Caco-2 (cell line): ENCODE results near the gene ENO1. TPM values are rescaled to one million over a fixed set of nuclear protein-coding genes. Genes with fewer than 3 reads are reported as not detected.

Experiments used
- BruUV-seq: library from RNA; stranded (reverse); fragments of 400-500 nt; replicated peaks from 2 replicates; lab custom pipeline; 2021; lab: Mats Ljungman, UMichigan
- CTCF ChIA-PET: fragments of 300-600 bp; sonication (Branson Sonifier 250); formaldehyde crosslinking; loops from one replicate; lab custom pipeline; 2022; ENCODE audit warnings: antibody characterized with exemption; lab: Charles Lee
- POLR2A ChIA-PET: fragments of 300-600 bp; sonication (Branson Sonifier 250); formaldehyde crosslinking; loops from one replicate; lab custom pipeline; 2022; ENCODE audit warnings: antibody characterized with exemption; lab: Charles Lee
- DNase-seq, 2 experiments: peaks; one replicate each; pipeline versions ENCODE4 v3.0.0 to v3.0.0-alpha.2; 2020 to 2022
- H3K27me3 ChIP-seq: replicated peaks from 2 replicates; pipeline ENCODE4 v1.6.0; 2011; ENCODE audit warnings: low read length; ENCODE audit not compliant: control insufficient read depth, insufficient read depth
- H3K36me3 ChIP-seq: 2 replicates; pipeline ENCODE4 v1.5.1; 2011; ENCODE audit warnings: low read length; ENCODE audit not compliant: control insufficient read depth, insufficient read depth
- H3K4me1 ChIP-seq: fragments of 250-450 bp; sonication (Bioruptor Pico); 2 replicates; pipeline ENCODE4 v1.5.1; 2020; ENCODE audit warnings: mild to moderate bottlenecking
- H3K4me3 ChIP-seq: 2 replicates; pipeline ENCODE4 v1.5.1; 2011; ENCODE audit warnings: low read depth, mild to moderate bottlenecking, control low read depth, low read length
- H3K9me3 ChIP-seq: fragments of 250-450 bp; sonication (Bioruptor Pico); 2 replicates; pipeline ENCODE4 v1.5.1; 2020; ENCODE audit warnings: mild to moderate bottlenecking, moderate library complexity
- H3K27ac Mint-ChIP-seq: one replicate; pipeline ENCODE4 v1.8.0; 2022; ENCODE audit warnings: mixed read lengths; ENCODE audit not compliant: unreplicated experiment
- H3K27me3 Mint-ChIP-seq: one replicate; pipeline ENCODE4 v1.8.0; 2022; ENCODE audit warnings: mixed read lengths; ENCODE audit not compliant: insufficient read depth, unreplicated experiment
- H3K36me3 Mint-ChIP-seq: one replicate; pipeline ENCODE4 v1.8.0; 2022; ENCODE audit warnings: mild to moderate bottlenecking, mixed read lengths; ENCODE audit not compliant: insufficient read depth, unreplicated experiment
- H3K4me1 Mint-ChIP-seq: one replicate; pipeline ENCODE4 v1.8.0; 2022; ENCODE audit warnings: low read depth, mixed read lengths; ENCODE audit not compliant: unreplicated experiment
- H3K4me3 Mint-ChIP-seq: one replicate; pipeline ENCODE4 v1.8.0; 2022; ENCODE audit warnings: mild to moderate bottlenecking, moderate library complexity, mixed read lengths; ENCODE audit not compliant: unreplicated experiment
- H3K9me3 Mint-ChIP-seq: one replicate; pipeline ENCODE4 v1.8.0; 2022; ENCODE audit warnings: mixed read lengths; ENCODE audit not compliant: unreplicated experiment
- intact Hi-C: fragments of 100-400 bp; cut with micrococcal nuclease; formaldehyde crosslinking; loops from one replicate; pipeline ENCODE4 v1.10.0; 2022; ENCODE audit not compliant: unreplicated experiment
- total RNA-seq: library from RNA; stranded (reverse); gene quantifications from 2 replicates; pipeline ENCODE4 v1.2.3, GENCODE V29; 2022
- TF ChIP-seq, protein P1 (sequence below), 2 experiments: fragments of 200-600 bp in 1 of 2; IDR thresholded peaks; 1 replicate in 1 of 2; 2 replicates in 1 of 2; pipeline versions ENCODE4 v1.5.1 to v1.8.0; 2011 to 2022; ENCODE audit warnings: antibody characterized with exemption in 1 of 2, control low read depth in 1 of 2, inconsistent platforms in 1 of 2, low read depth in 1 of 2, low read length in 1 of 2, mild to moderate bottlenecking in 1 of 2, moderate library complexity in 1 of 2; ENCODE audit not compliant: insufficient read depth in 1 of 2, severe bottlenecking in 1 of 2, unreplicated experiment in 1 of 2

Gene ENO1
- total RNA-seq, 1 experiment from 2014 or later: 934 TPM

- H3K4me3 ChIP-seq: no peak overlapping the region
- no TSS peak for BruUV-seq
- peaks cover 26% of the 10 kb centered on the region for H3K4me1 Mint-ChIP-seq
- H3K9me3 ChIP-seq: no peaks in the 10 kb centered on the region
- H3K27ac Mint-ChIP-seq: peak overlapping the region; percentile 12
- peaks cover 13% of the 10 kb centered on the region for H3K36me3 ChIP-seq
- H3K27me3 ChIP-seq: no peaks in the 10 kb centered on the region
- intact Hi-C loops: no loop called here
- ChIA-PET CTCF (no interaction called here), POLR2A (no interaction called here)
- H3K27me3 Mint-ChIP-seq: no peaks in the 10 kb centered on the region
- no peak for DNase-seq
- no peak overlapping the region for H3K4me3 Mint-ChIP-seq
- TF ChIP-seq, protein P1, sequence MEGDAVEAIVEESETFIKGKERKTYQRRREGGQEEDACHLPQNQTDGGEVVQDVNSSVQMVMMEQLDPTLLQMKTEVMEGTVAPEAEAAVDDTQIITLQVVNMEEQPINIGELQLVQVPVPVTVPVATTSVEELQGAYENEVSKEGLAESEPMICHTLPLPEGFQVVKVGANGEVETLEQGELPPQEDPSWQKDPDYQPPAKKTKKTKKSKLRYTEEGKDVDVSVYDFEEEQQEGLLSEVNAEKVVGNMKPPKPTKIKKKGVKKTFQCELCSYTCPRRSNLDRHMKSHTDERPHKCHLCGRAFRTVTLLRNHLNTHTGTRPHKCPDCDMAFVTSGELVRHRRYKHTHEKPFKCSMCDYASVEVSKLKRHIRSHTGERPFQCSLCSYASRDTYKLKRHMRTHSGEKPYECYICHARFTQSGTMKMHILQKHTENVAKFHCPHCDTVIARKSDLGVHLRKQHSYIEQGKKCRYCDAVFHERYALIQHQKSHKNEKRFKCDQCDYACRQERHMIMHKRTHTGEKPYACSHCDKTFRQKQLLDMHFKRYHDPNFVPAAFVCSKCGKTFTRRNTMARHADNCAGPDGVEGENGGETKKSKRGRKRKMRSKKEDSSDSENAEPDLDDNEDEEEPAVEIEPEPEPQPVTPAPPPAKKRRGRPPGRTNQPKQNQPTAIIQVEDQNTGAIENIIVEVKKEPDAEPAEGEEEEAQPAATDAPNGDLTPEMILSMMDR (IDR thresholded peaks at IDR 0.05; ENCODE audit: insufficient read depth in 1 of 2, low read depth in 1 of 2, low read length in 1 of 2, severe bottlenecking in 1 of 2, unreplicated experiment in 1 of 2): no peak
- H3K36me3 Mint-ChIP-seq: peaks cover 97% of the 10 kb centered on the region
- H3K9me3 Mint-ChIP-seq: no peaks in the 10 kb centered on the region
- peaks cover 15% of the 10 kb centered on the region for H3K4me1 ChIP-seq
Observed at GRCh38 chr1:8871965-8872399, 6.5 kb downstream of the ENO1 start.

DNA sequence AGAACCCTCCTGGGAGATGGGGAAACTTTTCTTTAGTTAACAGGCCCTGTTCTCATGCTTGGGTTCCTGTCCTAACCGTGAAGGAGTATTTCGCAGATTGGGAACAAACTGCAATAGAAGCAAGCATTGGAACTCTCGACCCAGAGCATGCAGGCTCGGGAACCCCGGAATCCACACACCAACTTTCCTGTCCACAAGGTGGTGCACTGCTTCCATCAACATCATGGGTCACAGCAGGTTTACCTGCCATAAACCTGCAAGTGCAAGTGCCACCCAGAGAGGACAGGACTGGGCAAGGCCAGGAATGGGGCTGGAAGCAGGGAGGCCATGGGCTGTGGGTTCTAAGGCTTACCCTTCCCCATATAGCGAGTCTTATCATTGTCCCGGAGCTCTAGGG is 6.9 kb downstream of the ENO1 start:
- CTCF ChIA-PET: no interaction called here
- H3K36me3 Mint-ChIP-seq: peaks cover 97% of the 10 kb centered on the region
- BruUV-seq: no TSS peak
- Histone ChIP-seq H3K4me1 (peaks cover 15% of the 10 kb centered on the region), H3K4me3 (no peak overlapping the region), H3K27me3 (no peaks in the 10 kb centered on the region), H3K9me3 (no peaks in the 10 kb centered on the region), H3K36me3 (peaks cover 15% of the 10 kb centered on the region)
- POLR2A ChIA-PET: interaction anchor here (0.8 kb wide), 1 partner anchor 9 kb away, joined by 3 read pairs; no protein-coding TSS in a partner anchor
- peak in 1 of 2 experiments; percentile 56 for DNase-seq
- no peaks in the 10 kb centered on the region for H3K9me3 Mint-ChIP-seq
- peak overlapping the region; percentile 9 for H3K27ac Mint-ChIP-seq
- no peak overlapping the region for H3K4me3 Mint-ChIP-seq
- H3K4me1 Mint-ChIP-seq: peaks cover 26% of the 10 kb centered on the region
- TF ChIP-seq, protein P1 (IDR thresholded peaks at IDR 0.05; ENCODE audit: insufficient read depth in 1 of 2, low read depth in 1 of 2, low read length in 1 of 2, severe bottlenecking in 1 of 2, unreplicated experiment in 1 of 2): peak; percentile 32 to 47
- H3K27me3 Mint-ChIP-seq: no peaks in the 10 kb centered on the region
- intact Hi-C loops: no loop called here

DNA sequence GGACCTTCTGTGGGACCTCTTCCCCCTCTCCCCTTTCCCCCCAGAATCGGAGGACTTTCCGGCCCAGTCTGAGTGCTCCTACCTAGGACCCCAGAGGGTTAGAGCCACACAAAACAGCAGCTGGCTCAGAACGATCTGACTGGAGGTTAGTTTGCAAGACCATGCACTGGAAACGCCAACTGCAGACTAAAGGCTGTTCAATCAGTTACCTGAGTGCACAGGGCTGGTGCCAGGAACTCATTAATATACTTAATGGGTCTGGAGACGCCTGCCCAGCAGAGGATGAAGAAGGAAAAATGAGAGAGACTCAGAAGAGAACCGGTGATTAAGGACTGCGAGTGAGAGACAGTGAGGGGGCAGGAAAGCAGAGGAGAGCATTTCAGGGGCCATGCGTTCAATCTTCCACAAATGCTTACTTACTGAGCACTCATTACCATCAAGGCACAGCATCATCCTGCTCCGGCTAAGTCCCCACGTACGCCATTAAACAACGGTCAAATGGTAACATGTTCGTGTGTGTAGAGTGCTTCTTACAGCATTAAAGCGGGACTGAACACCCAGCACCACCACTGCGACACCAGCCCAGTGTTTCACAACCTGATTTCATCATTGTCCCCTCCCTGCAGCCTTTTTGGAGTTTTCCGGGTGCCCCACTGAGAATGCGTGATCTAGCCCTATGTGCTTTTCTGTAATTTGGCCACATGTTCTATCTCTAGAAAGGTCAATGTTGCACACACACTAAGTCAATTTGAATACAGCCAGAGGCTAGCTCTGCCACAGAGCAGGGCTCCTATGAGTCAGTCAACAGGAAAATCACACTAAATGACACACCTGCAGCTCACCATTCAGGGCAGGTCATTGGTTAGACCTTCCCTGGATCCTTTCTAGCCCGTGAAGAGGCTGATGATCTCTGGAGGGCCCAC is 7.6 kb downstream of the ENO1 start:
- POLR2A ChIA-PET: interaction anchor here (0.8 kb wide), 1 partner anchor 10 kb away, joined by 3 read pairs; no protein-coding TSS in a partner anchor
- peaks cover 26% of the 10 kb centered on the region for H3K4me1 Mint-ChIP-seq
- intact Hi-C loops: no loop called here
- Histone ChIP-seq H3K4me1 (peaks cover 10% of the 10 kb centered on the region), H3K4me3 (no peak overlapping the region), H3K27me3 (no peaks in the 10 kb centered on the region), H3K36me3 (peaks cover 18% of the 10 kb centered on the region), H3K9me3 (no peaks in the 10 kb centered on the region)
- no peak overlapping the region for H3K4me3 Mint-ChIP-seq
- H3K27me3 Mint-ChIP-seq: no peaks in the 10 kb centered on the region
- no peaks in the 10 kb centered on the region for H3K9me3 Mint-ChIP-seq
- no TSS peak for BruUV-seq
- no peak for DNase-seq
- CTCF ChIA-PET: no interaction called here
- H3K36me3 Mint-ChIP-seq: peaks cover 97% of the 10 kb centered on the region
- TF ChIP-seq, protein P1 (IDR thresholded peaks at IDR 0.05; ENCODE audit: insufficient read depth in 1 of 2, low read depth in 1 of 2, low read length in 1 of 2, severe bottlenecking in 1 of 2, unreplicated experiment in 1 of 2): no peak
- H3K27ac Mint-ChIP-seq: peak overlapping the region; percentile 9
